Measurements from ENCODE around the gene ELF2.

The ELF2 gene

GRCh38 chr4:139112650-139113049 is 64.4 kb downstream of the ELF2 start:
- no peaks in the 10 kb centered on the region for H3K9me3 ChIP-seq (ENCODE audit: insufficient read depth, low read depth, low read length)
- H3K9ac ChIP-seq (ENCODE audit: low read depth, low read length, poor library complexity, severe bottlenecking): no peak overlapping the region
- H3K4me2 ChIP-seq (ENCODE audit: low read depth, low read length, poor library complexity, severe bottlenecking): no peak overlapping the region
- H3K27me3 ChIP-seq (ENCODE audit: insufficient read depth, low read length, poor library complexity, severe bottlenecking): no peaks in the 10 kb centered on the region
- no peaks in the 10 kb centered on the region for H3K79me2 ChIP-seq (ENCODE audit: insufficient read depth, low read length)
- TF ChIP-seq EZH2phosphoT487 (IDR thresholded peaks at IDR 0.05; ENCODE audit: borderline replicate concordance) (no peak), CTCF (conservative IDR thresholded peaks at IDR 0.05; ENCODE audit: low read length) (no peak)
- peaks cover 15% of the 10 kb centered on the region; the same call in 1 of the 2 replicates for H3K36me3 ChIP-seq (ENCODE audit: insufficient read depth, low read length)
- no peaks in the 10 kb centered on the region for H4K20me1 ChIP-seq (ENCODE audit: insufficient read depth, low read length, poor library complexity, severe bottlenecking)
- no peaks in the 10 kb centered on the region for H3K4me1 ChIP-seq (ENCODE audit: insufficient read depth, low read length, poor library complexity, severe bottlenecking)
- no peak overlapping the region for H3K4me3 ChIP-seq (ENCODE audit: low read length, poor library complexity, severe bottlenecking)
- H2AFZ ChIP-seq (ENCODE audit: low read length): no peak overlapping the region
- no peaks in the 10 kb centered on the region for H3K9me2 ChIP-seq (replicated peaks; ENCODE audit: low read depth, low read length)
- no peaks in the 10 kb centered on the region for H3F3A ChIP-seq (ENCODE audit: low read depth)

GRCh38 chr4:139108567-139109128 is 68.4 kb downstream of the ELF2 start:
- Histone ChIP-seq H3K9me2 (replicated peaks; ENCODE audit: low read depth, low read length) (no peaks in the 10 kb centered on the region), H3K27me3 (ENCODE audit: insufficient read depth, low read length, poor library complexity, severe bottlenecking) (no peaks in the 10 kb centered on the region), H3K4me2 (ENCODE audit: low read depth, low read length, poor library complexity, severe bottlenecking) (no peak overlapping the region)

GRCh38 chr4:139099366-139099982 is 77.5 kb downstream of the ELF2 start:
- TF ChIP-seq EZH2phosphoT487 (IDR thresholded peaks at IDR 0.05; ENCODE audit: borderline replicate concordance) (no peak), CTCF (conservative IDR thresholded peaks at IDR 0.05; ENCODE audit: low read length) (peak; percentile 94)
- no peak overlapping the region for H3K9ac ChIP-seq (ENCODE audit: low read depth, low read length, poor library complexity, severe bottlenecking)
- no peaks in the 10 kb centered on the region for H3K79me2 ChIP-seq (ENCODE audit: insufficient read depth, low read length)
- no peaks in the 10 kb centered on the region for H4K20me1 ChIP-seq (ENCODE audit: insufficient read depth, low read length, poor library complexity, severe bottlenecking)
- H3K4me1 ChIP-seq (ENCODE audit: insufficient read depth, low read length, poor library complexity, severe bottlenecking): no peaks in the 10 kb centered on the region
- H2AFZ ChIP-seq (ENCODE audit: low read length): no peak overlapping the region
- no peaks in the 10 kb centered on the region for H3K9me3 ChIP-seq (ENCODE audit: insufficient read depth, low read depth, low read length)
- H3K9me2 ChIP-seq (replicated peaks; ENCODE audit: low read depth, low read length): no peaks in the 10 kb centered on the region
- H3F3A ChIP-seq (ENCODE audit: low read depth): no peaks in the 10 kb centered on the region
- no peak overlapping the region for H3K4me2 ChIP-seq (ENCODE audit: low read depth, low read length, poor library complexity, severe bottlenecking)
- no peaks in the 10 kb centered on the region for H3K27me3 ChIP-seq (ENCODE audit: insufficient read depth, low read length, poor library complexity, severe bottlenecking)
- no peaks in the 10 kb centered on the region for H3K36me3 ChIP-seq (ENCODE audit: insufficient read depth, low read length)
- no peak overlapping the region for H3K4me3 ChIP-seq (ENCODE audit: low read length, poor library complexity, severe bottlenecking)

More at GRCh38 chr4:139108567-139109128, 68.4 kb downstream of the ELF2 start:
- Histone ChIP-seq H2AFZ (ENCODE audit: low read length) (no peak overlapping the region), H4K20me1 (ENCODE audit: insufficient read depth, low read length, poor library complexity, severe bottlenecking) (no peaks in the 10 kb centered on the region), H3K4me3 (ENCODE audit: low read length, poor library complexity, severe bottlenecking) (no peak overlapping the region), H3K79me2 (ENCODE audit: insufficient read depth, low read length) (no peaks in the 10 kb centered on the region), H3F3A (ENCODE audit: low read depth) (no peaks in the 10 kb centered on the region), H3K4me1 (ENCODE audit: insufficient read depth, low read length, poor library complexity, severe bottlenecking) (no peaks in the 10 kb centered on the region), H3K36me3 (ENCODE audit: insufficient read depth, low read length) (no peaks in the 10 kb centered on the region), H3K9me3 (ENCODE audit: insufficient read depth, low read depth, low read length) (no peaks in the 10 kb centered on the region), H3K9ac (ENCODE audit: low read depth, low read length, poor library complexity, severe bottlenecking) (no peak overlapping the region)
- TF ChIP-seq CTCF (conservative IDR thresholded peaks at IDR 0.05; ENCODE audit: low read length): no peak
- no peak for TF ChIP-seq EZH2phosphoT487 (IDR thresholded peaks at IDR 0.05; ENCODE audit: borderline replicate concordance)
